GM12891 (cell line): Measurements from ENCODE around the gene SLC28A1.

Experiments
- POLR2A ChIP-seq: IDR thresholded peaks from 2 replicates; pipeline ENCODE4 v1.6.1; 2011; ENCODE audit warnings: low read depth, low read length, control low read depth
- POLR2AphosphoS5 ChIP-seq: IDR thresholded peaks from 2 replicates; pipeline ENCODE4 v1.6.1; 2011; ENCODE audit warnings: low read depth, low read length, control low read depth
- SPI1 ChIP-seq: IDR thresholded peaks from 2 replicates; pipeline ENCODE4 v1.6.1; 2011; ENCODE audit warnings: low read depth, low read length, control low read depth
- TAF1 ChIP-seq: IDR thresholded peaks from 2 replicates; pipeline ENCODE4 v1.6.1; 2011; ENCODE audit warnings: low read depth, low read length, control low read depth

GRCh38 chr15:84883916-84884781, at the start of gene SLC28A1:
- TF ChIP-seq POLR2A (no peak), POLR2AphosphoS5 (no peak), TAF1 (no peak), SPI1 (no peak)
